ENCODE measurements around the gene THSD4. TPM values are rescaled to one million over a fixed set of nuclear protein-coding genes. Genes with fewer than 3 reads are reported as not detected.

The THSD4 gene
- total RNA-seq, 1 experiment from 2014 or later, result 65.4 TPM

DNA sequence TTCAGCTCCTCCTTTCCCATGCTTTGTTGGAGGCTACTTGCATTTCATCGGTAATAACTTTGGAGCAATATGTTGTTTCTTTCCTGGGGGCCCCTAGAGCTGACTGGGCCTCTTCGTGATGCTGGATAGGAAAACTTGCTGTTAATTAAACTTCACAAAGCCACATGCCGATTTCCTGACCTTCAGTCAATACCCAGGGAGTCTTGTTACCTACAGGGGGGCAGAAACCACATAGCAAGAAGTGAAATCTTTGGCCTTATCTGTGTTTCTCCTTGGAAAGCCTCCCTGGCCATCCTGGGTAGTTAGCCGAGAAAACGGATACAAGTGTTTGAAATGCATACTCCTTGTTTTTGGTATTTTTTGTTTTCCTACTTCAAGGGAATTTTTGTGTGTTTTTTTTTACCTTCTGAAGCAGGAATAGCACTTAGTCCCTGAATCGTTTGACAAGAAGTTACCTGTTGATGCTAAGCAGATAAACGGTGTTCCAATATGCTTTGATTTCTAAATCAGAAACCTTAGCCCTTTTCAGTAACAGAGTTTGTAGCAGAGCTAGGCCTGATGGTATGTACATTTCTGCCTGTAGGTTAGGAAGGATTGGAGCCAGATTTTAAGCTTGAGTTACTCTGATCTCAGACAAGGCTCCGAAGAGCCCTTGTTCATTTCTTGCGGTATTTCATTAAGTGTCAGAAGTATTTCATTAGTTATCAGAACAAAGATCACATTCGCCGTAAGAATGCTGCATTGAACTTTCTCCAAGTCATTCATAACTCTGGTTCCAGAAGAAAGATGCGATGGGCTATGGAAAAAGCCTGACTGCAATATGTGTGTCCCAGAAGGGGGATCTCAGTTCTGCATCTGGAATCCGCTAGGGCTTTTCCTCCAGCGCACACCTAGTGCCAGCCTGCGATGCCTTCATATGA lies 111.5 kb downstream of the THSD4 start:
- CTCF ChIA-PET, result no interaction called here
- BruUV-seq (replicated peaks), result no TSS peak

DNA sequence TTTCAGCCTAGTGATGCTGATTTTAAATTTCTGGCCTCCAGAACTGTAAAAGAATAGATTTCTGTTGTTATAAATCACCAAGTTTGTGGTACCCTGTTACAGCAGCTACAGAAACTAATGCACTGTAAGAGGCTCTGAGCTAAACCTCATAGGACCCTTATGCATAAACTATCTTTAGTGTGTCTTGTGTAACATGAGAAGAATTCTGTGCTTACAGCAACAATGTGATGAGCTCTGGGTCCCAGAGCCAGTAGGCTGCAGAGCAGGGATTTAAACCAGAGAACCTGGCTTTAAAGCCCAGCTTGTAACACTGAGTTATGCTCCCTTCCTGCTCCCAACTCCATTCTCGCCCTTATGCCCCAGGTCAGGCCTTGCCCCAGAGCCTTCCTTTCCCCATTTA lies 113.1 kb downstream of the THSD4 start:
- no peak overlapping the region for H3K4me3 ChIP-seq (ENCODE audit: low read depth in 2 of 2, low read length in 2 of 2)
- BruUV-seq (replicated peaks), result no TSS peak
- no peaks in the 10 kb centered on the region for H3K9me3 ChIP-seq (ENCODE audit: control insufficient read depth, insufficient read depth, low read depth, low read length)
- DNase-seq (ENCODE audit: low read depth, low spot score), result no peak
- no peaks in the 10 kb centered on the region for H3K4me1 ChIP-seq (ENCODE audit: control insufficient read depth, insufficient read depth, low read length)
- H3K27me3 ChIP-seq (ENCODE audit: control insufficient read depth, insufficient read depth, low read length), result no peaks in the 10 kb centered on the region
- H3K36me3 ChIP-seq (ENCODE audit: control insufficient read depth, insufficient read depth, low read length), result no peaks in the 10 kb centered on the region
- no peak overlapping the region for H3K27ac ChIP-seq (ENCODE audit: low read length)
- TF ChIP-seq TCF7L2 (IDR thresholded peaks at IDR 0.05; ENCODE audit: low read depth, low read length) (no peak), POLR2AphosphoS5 (IDR thresholded peaks at IDR 0.05; ENCODE audit: low read depth, low read length) (no peak), SIN3A (IDR thresholded peaks at IDR 0.05; ENCODE audit: borderline replicate concordance, insufficient read depth, low read depth, low read length) (no peak)
- TF ChIP-seq, protein P1, sequence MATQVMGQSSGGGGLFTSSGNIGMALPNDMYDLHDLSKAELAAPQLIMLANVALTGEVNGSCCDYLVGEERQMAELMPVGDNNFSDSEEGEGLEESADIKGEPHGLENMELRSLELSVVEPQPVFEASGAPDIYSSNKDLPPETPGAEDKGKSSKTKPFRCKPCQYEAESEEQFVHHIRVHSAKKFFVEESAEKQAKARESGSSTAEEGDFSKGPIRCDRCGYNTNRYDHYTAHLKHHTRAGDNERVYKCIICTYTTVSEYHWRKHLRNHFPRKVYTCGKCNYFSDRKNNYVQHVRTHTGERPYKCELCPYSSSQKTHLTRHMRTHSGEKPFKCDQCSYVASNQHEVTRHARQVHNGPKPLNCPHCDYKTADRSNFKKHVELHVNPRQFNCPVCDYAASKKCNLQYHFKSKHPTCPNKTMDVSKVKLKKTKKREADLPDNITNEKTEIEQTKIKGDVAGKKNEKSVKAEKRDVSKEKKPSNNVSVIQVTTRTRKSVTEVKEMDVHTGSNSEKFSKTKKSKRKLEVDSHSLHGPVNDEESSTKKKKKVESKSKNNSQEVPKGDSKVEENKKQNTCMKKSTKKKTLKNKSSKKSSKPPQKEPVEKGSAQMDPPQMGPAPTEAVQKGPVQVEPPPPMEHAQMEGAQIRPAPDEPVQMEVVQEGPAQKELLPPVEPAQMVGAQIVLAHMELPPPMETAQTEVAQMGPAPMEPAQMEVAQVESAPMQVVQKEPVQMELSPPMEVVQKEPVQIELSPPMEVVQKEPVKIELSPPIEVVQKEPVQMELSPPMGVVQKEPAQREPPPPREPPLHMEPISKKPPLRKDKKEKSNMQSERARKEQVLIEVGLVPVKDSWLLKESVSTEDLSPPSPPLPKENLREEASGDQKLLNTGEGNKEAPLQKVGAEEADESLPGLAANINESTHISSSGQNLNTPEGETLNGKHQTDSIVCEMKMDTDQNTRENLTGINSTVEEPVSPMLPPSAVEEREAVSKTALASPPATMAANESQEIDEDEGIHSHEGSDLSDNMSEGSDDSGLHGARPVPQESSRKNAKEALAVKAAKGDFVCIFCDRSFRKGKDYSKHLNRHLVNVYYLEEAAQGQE (IDR thresholded peaks at IDR 0.05; ENCODE audit: insufficient read depth in 1 of 2, low read depth in 2 of 2, low read length in 1 of 2), result no peak
- TF ChIP-seq, protein P2, sequence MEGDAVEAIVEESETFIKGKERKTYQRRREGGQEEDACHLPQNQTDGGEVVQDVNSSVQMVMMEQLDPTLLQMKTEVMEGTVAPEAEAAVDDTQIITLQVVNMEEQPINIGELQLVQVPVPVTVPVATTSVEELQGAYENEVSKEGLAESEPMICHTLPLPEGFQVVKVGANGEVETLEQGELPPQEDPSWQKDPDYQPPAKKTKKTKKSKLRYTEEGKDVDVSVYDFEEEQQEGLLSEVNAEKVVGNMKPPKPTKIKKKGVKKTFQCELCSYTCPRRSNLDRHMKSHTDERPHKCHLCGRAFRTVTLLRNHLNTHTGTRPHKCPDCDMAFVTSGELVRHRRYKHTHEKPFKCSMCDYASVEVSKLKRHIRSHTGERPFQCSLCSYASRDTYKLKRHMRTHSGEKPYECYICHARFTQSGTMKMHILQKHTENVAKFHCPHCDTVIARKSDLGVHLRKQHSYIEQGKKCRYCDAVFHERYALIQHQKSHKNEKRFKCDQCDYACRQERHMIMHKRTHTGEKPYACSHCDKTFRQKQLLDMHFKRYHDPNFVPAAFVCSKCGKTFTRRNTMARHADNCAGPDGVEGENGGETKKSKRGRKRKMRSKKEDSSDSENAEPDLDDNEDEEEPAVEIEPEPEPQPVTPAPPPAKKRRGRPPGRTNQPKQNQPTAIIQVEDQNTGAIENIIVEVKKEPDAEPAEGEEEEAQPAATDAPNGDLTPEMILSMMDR (IDR thresholded peaks at IDR 0.05), result no peak
- ATAC-seq, result no peak
- ChIA-PET POLR2A (no interaction called here), CTCF (no interaction called here)
- in situ Hi-C loops (cut with HindIII; ENCODE audit: low pct_unique_long_range_greater_than_20kb, low sequenced_read_pairs), result no loop called here
- intact Hi-C loops (cut with micrococcal nuclease; ENCODE audit: unreplicated experiment), result no loop called here

More for the DNA sequence above, 111.5 kb downstream of the THSD4 start:
- TF ChIP-seq, protein P1 (IDR thresholded peaks at IDR 0.05; ENCODE audit: insufficient read depth in 1 of 2, low read depth in 2 of 2, low read length in 1 of 2), result no peak
- TF ChIP-seq, protein P2 (IDR thresholded peaks at IDR 0.05), result no peak
- TF ChIP-seq POLR2AphosphoS5 (IDR thresholded peaks at IDR 0.05; ENCODE audit: low read depth, low read length), result no peak
- no peak for TF ChIP-seq SIN3A (IDR thresholded peaks at IDR 0.05; ENCODE audit: borderline replicate concordance, insufficient read depth, low read depth, low read length)
- no peak for DNase-seq (ENCODE audit: low read depth, low spot score)
- Histone ChIP-seq H3K27me3 (ENCODE audit: control insufficient read depth, insufficient read depth, low read length) (no peaks in the 10 kb centered on the region), H3K9me3 (ENCODE audit: control insufficient read depth, insufficient read depth, low read depth, low read length) (no peaks in the 10 kb centered on the region), H3K4me3 (ENCODE audit: low read depth in 2 of 2, low read length in 2 of 2) (no peak overlapping the region), H3K27ac (ENCODE audit: low read length) (no peak overlapping the region), H3K4me1 (ENCODE audit: control insufficient read depth, insufficient read depth, low read length) (no peaks in the 10 kb centered on the region), H3K36me3 (ENCODE audit: control insufficient read depth, insufficient read depth, low read length) (no peaks in the 10 kb centered on the region)
- ATAC-seq, result no peak
- in situ Hi-C loops (cut with HindIII; ENCODE audit: low pct_unique_long_range_greater_than_20kb, low sequenced_read_pairs) (no loop called here), intact Hi-C loops (cut with micrococcal nuclease; ENCODE audit: unreplicated experiment) (no loop called here)
- POLR2A ChIA-PET, result no interaction called here
